Nephron progenitor cell (in vitro differentiated cells): ENCODE data around the gene IREB2.
"Not testable (repeated sequence)": the region's sequence is repeated elsewhere in the genome, so short reads cannot be mapped to it uniquely, and the experiment has no call there.

Experiments
- DNase-seq: peaks from one replicate; pipeline ENCODE4 v3.0.0; 2021
- H3K27ac Mint-ChIP-seq: 2 replicates; pipeline ENCODE4 v1.8.0; 2021; ENCODE audit warnings: mild to moderate bottlenecking, moderate library complexity, mixed read lengths
- H3K27me3 Mint-ChIP-seq: 2 replicates; pipeline ENCODE4 v1.8.0; 2021; ENCODE audit warnings: mild to moderate bottlenecking, low read depth, mixed read lengths; ENCODE audit not compliant: poor library complexity
- H3K36me3 Mint-ChIP-seq: 2 replicates; pipeline ENCODE4 v1.8.0; 2021; ENCODE audit warnings: low read depth, mixed read lengths
- H3K4me1 Mint-ChIP-seq: 2 replicates; pipeline ENCODE4 v1.8.0; 2021; ENCODE audit warnings: mixed read lengths
- H3K4me3 Mint-ChIP-seq: 2 replicates; pipeline ENCODE4 v1.8.0; 2021; ENCODE audit warnings: mild to moderate bottlenecking, moderate library complexity, mixed read lengths
- H3K9me3 Mint-ChIP-seq: 2 replicates; pipeline ENCODE4 v1.8.0; 2021; ENCODE audit warnings: mild to moderate bottlenecking, moderate library complexity, mixed read lengths
- CTCF ChIP-seq: fragments of 200-600 bp; sonication (generic); IDR thresholded peaks from 2 replicates; pipeline ENCODE4 v1.5.0; 2021; ENCODE audit warnings: antibody characterized with exemption

IREB2 gene

GRCh38 chr15:78537266-78537905, 99.4 kb downstream of the IREB2 start:
- Mint-ChIP-seq H3K9me3 (no peaks in the 10 kb centered on the region), H3K4me1 (peaks cover 22% of the 10 kb centered on the region), H3K4me3 (no peak overlapping the region), H3K27ac (no peak overlapping the region), H3K27me3 (peaks cover 9% of the 10 kb centered on the region), H3K36me3 (peaks cover 4% of the 10 kb centered on the region)
- DNase-seq: no peak
- TF ChIP-seq CTCF: no peak

GRCh38 chr15:78538358-78538757, 100.3 kb downstream of the IREB2 start:
- DNase-seq: no peak
- Mint-ChIP-seq H3K4me3 (no peak overlapping the region), H3K4me1 (peaks cover 26% of the 10 kb centered on the region), H3K27ac (no peak overlapping the region), H3K9me3 (no peaks in the 10 kb centered on the region), H3K36me3 (peaks cover 14% of the 10 kb centered on the region), H3K27me3 (peaks cover 9% of the 10 kb centered on the region)
- TF ChIP-seq CTCF: no peak

- H3K27me3 Mint-ChIP-seq, DNase-seq, H3K27ac Mint-ChIP-seq, H3K9me3 Mint-ChIP-seq: not testable (repeated sequence)
- peak overlapping the region; percentile 100 for H3K4me3 Mint-ChIP-seq
- H3K36me3 Mint-ChIP-seq: peaks cover 20% of the 10 kb centered on the region
- peaks cover 26% of the 10 kb centered on the region for H3K4me1 Mint-ChIP-seq
Measured at GRCh38 chr15:78539464-78540140, 101.6 kb downstream of the IREB2 start.

- DNase-seq: peak; percentile 94
- TF ChIP-seq CTCF: no peak
- peak within 1 kb of the TSS; percentile 100 for H3K4me3 Mint-ChIP-seq
- H3K4me1 Mint-ChIP-seq: peaks cover 26% of the 10 kb centered on the region
- no peaks in the 10 kb centered on the region for H3K9me3 Mint-ChIP-seq
- peaks cover 26% of the 10 kb centered on the region for H3K36me3 Mint-ChIP-seq
- H3K27me3 Mint-ChIP-seq: peaks cover 6% of the 10 kb centered on the region
- H3K27ac Mint-ChIP-seq: peak within 1 kb of the TSS; percentile 99
Measured at GRCh38 chr15:78540141-78540870, 102.3 kb downstream of the IREB2 start, which contains the start of gene PSMA4. PSMA4 (plus strand) TSS chr15:78540444; CDS start chr15:78541928, 1,484 bp downstream.

DNA sequence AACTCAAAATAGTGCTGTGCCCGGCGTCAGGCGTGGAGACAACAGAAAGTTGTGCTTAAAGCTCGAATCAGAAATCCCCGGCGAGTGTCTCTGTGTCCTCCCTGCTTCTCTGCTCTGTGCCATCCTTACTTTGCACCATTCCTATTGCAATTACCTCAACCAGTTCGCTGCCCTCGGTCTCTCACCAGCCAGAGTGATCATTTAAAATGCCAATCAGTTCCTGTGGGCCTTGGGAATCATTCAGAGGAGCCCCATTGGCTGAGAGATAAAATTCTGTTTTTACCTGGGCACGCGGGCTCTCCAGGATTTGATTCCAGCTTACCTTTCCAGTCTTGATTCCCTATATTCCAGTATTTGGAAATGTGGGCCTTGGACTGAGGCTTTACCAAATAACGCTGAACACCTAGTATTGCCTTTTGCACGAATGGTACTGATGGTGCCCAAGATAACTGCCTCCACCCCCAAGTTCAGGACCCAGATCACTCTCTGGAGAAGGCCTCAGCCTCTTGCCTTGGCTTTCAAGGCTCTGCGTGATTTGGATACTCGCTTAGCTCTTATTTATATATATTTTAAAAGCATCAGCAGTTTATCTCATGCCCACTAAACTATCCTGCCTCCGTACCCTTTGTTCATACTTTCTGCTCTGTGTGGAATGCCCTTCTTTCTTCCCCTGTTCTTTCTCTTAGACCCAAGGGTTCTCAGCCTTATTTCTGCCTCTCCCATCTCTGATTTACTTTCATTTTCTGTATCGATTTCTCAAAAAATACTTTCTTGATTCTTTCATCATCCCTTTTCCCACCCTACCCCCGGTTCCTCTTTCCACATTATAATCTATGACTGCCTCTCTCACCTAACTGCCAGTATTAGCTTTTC, 103.1 kb downstream of the IREB2 start:
- Mint-ChIP-seq H3K9me3 (no peaks in the 10 kb centered on the region), H3K27ac (peak overlapping the region; percentile 99), H3K4me1 (peaks cover 26% of the 10 kb centered on the region), H3K27me3 (peaks cover under 1% of the 10 kb centered on the region), H3K36me3 (peaks cover 33% of the 10 kb centered on the region), H3K4me3 (peak overlapping the region; percentile 100)
- no peak for TF ChIP-seq CTCF
- no peak for DNase-seq

DNA sequence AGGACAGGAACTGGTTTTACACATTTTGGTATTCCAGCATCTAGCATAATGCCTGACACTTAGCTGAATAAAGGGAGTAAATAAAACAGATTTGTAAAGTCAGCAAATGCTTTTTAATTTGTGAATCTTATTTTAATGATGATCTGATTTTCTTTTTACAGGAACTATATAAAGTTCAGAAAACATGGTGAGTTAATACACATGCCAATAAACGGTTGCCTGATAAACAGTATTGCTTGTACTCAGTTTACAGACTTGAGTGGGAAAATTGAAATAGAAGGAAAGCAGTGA, 103.7 kb downstream of the IREB2 start:
- Mint-ChIP-seq H3K36me3 (peaks cover 39% of the 10 kb centered on the region), H3K4me1 (peaks cover 26% of the 10 kb centered on the region)
- DNase-seq: no peak

More for the DNA sequence above, 103.7 kb downstream of the IREB2 start:
- Mint-ChIP-seq H3K4me3 (peak overlapping the region; percentile 100), H3K27ac (peak overlapping the region; percentile 6), H3K27me3 (no peaks in the 10 kb centered on the region), H3K9me3 (no peaks in the 10 kb centered on the region)
- TF ChIP-seq CTCF: no peak
